ENCODE data around the gene PLXNA2. TPM values are rescaled to one million over a fixed set of nuclear protein-coding genes. Genes with fewer than 3 reads are reported as not detected.

PLXNA2 gene
- total and polyA plus RNA-seq, 2 of the 8 experiments (the other 6 are each of a cell fraction or from before 2014, with no cell fraction given): 0.33 to 1.5 TPM

GRCh38 chr1:208061632-208062031, 182.6 kb downstream of the PLXNA2 start:
- Histone ChIP-seq H3K23me2 (ENCODE audit: low read depth, low read length) (no peaks in the 10 kb centered on the region), H2BK120ac (replicated peaks; ENCODE audit: low read depth, low read length) (no peak overlapping the region), H3K18ac (ENCODE audit: extremely low read depth, low read length) (no peak overlapping the region), H2AK5ac (ENCODE audit: low read depth, low read length) (no peak overlapping the region), H3K27ac (ENCODE audit: low read depth, low read length) (no peak overlapping the region), H2BK12ac (ENCODE audit: low read depth, low read length) (no peak overlapping the region), H3K79me1 (ENCODE audit: low read depth, low read length) (no peaks in the 10 kb centered on the region), H2BK20ac (ENCODE audit: low read length) (no peak overlapping the region), H4K8ac (ENCODE audit: extremely low read depth, insufficient read depth, low read length) (no peak overlapping the region), H2BK5ac (ENCODE audit: low read depth, low read length) (no peak overlapping the region), H3K4me1 (replicated peaks in 1 of 4; ENCODE audit: control insufficient read depth in 3 of 4, insufficient read depth in 4 of 4, low read length in 3 of 4) (peaks cover 0 to 7% (median 5%) of the 10 kb centered on the region in 4 experiments; a peak in 6 of 7 replicates), H2BK15ac (ENCODE audit: low read length) (no peak overlapping the region), H3K14ac (ENCODE audit: insufficient read length) (no peak overlapping the region), H3K4me2 (ENCODE audit: insufficient read depth in 1 of 2, low read depth in 2 of 2, low read length in 2 of 2) (no peak overlapping the region), H2AFZ (ENCODE audit: low read length) (no peak overlapping the region), H3K4ac (replicated peaks; ENCODE audit: insufficient read length, low read depth, low read length) (no peak overlapping the region), H3K56ac (replicated peaks; ENCODE audit: insufficient read length, low read depth, low read length) (no peak overlapping the region), H3K4me3 (ENCODE audit: extremely low read depth in 1 of 4, insufficient read depth in 2 of 4, low read depth in 3 of 4, low read length in 4 of 4) (no peak overlapping the region), H3K79me2 (ENCODE audit: control insufficient read depth in 1 of 2, insufficient read depth in 2 of 2, low read length in 2 of 2) (no peaks in the 10 kb centered on the region), H3K9me3 (ENCODE audit: insufficient read depth in 2 of 2, low read depth in 1 of 2, low read length in 1 of 2) (no peaks in the 10 kb centered on the region), H3K23ac (ENCODE audit: insufficient read length) (no peak overlapping the region), H3K27me3 (replicated peaks in 1 of 4; ENCODE audit: control insufficient read depth in 3 of 4, extremely low read depth in 1 of 4, insufficient read depth in 3 of 4, low read length in 3 of 4) (no peaks in the 10 kb centered on the region), H4K5ac (ENCODE audit: insufficient read length, low read depth, low read length) (no peak overlapping the region), H4K20me1 (replicated peaks in 1 of 2; ENCODE audit: control insufficient read depth in 1 of 2, insufficient read depth in 2 of 2, low read length in 2 of 2) (no peaks in the 10 kb centered on the region), H3K36me3 (ENCODE audit: control insufficient read depth in 2 of 4, insufficient read depth in 4 of 4, low read length in 3 of 4) (no peaks in the 10 kb centered on the region), H3K9ac (replicated peaks in 1 of 4; ENCODE audit: extremely low read depth in 1 of 4, low read depth in 3 of 4, low read length in 3 of 4) (no peak overlapping the region), H4K91ac (replicated peaks; ENCODE audit: insufficient read length, low read length) (no peak overlapping the region)
- 87% methylated on average over 3 of the region's 3 CpGs; no CpG with 5 or more reads in 1 of the 2 experiments for WGBS, 2 experiments (ENCODE audit: extremely low coverage in 1 of 2, insufficient coverage in 1 of 2, insufficient read length in 1 of 2, insufficient replicate concordance in 2 of 2, low coverage in 1 of 2, low lambda C conversion rate in 2 of 2, missing lambda C conversion rate in 1 of 2)
- ChIA-PET CTCF (ENCODE audit: partially characterized antibody) (interaction anchor here (1.4 to 7.5 kb wide), 3 partner anchors 19 to 177 kb away, joined by 5 to 48 read pairs (median 10); no protein-coding TSS in a partner anchor), POLR2A (ENCODE audit: partially characterized antibody) (no interaction called here)
- TF ChIP-seq CREB1 (IDR thresholded peaks at IDR 0.05): no peak
- TF ChIP-seq EZH2 (IDR thresholded peaks at IDR 0.05; ENCODE audit: low read depth, low read length, severe bottlenecking): no peak
- no peak for TF ChIP-seq TEAD4 (IDR thresholded peaks at IDR 0.05; ENCODE audit: low read depth, low read length)
- no peak for TF ChIP-seq ATF2 (IDR thresholded peaks at IDR 0.05; ENCODE audit: low read length)
- no peak for TF ChIP-seq CTBP2 (IDR thresholded peaks at IDR 0.05; ENCODE audit: borderline replicate concordance, insufficient read depth, insufficient read length, low read length)
- no peak for TF ChIP-seq KDM4A (IDR thresholded peaks at IDR 0.05; ENCODE audit: low read depth, low read length, severe bottlenecking)
- FAIRE-seq: no peak
- DNase-seq (ENCODE audit: low read depth in 1 of 2, low spot score in 2 of 2): no peak
